ENCODE results near the gene SLC25A5.
"Not testable (repeated sequence)": the region's sequence is repeated elsewhere in the genome, so short reads cannot be mapped to it uniquely, and the experiment has no call there.

The SLC25A5 gene

GRCh38 chrX:119486745-119487144 is 18.5 kb downstream of the SLC25A5 start:
- H3K27ac Mint-ChIP-seq, result no peak overlapping the region
- no peak overlapping the region for H3K4me3 Mint-ChIP-seq
- DNase-seq, result no peak
- H3K9me3 Mint-ChIP-seq, result peaks cover 69% of the 10 kb centered on the region
- no peak for TF ChIP-seq CTCF (IDR thresholded peaks at IDR 0.05)
- H3K27me3 Mint-ChIP-seq (ENCODE audit: low read depth, poor library complexity), result peaks cover 27% of the 10 kb centered on the region
- no peaks in the 10 kb centered on the region for H3K4me1 Mint-ChIP-seq
- no peaks in the 10 kb centered on the region for H3K36me3 Mint-ChIP-seq (ENCODE audit: low read depth)

- not testable (repeated sequence) for H3K36me3 Mint-ChIP-seq (ENCODE audit: low read depth); H3K27ac Mint-ChIP-seq; DNase-seq; H3K4me1 Mint-ChIP-seq; H3K4me3 Mint-ChIP-seq
- peaks cover 66% of the 10 kb centered on the region for H3K9me3 Mint-ChIP-seq
- H3K27me3 Mint-ChIP-seq (ENCODE audit: low read depth, poor library complexity), result peaks cover 23% of the 10 kb centered on the region
These were observed 19.5 kb downstream of the SLC25A5 start for GRCh38 chrX:119487766-119488165.

- Mint-ChIP-seq H3K36me3 (ENCODE audit: low read depth) (no peaks in the 10 kb centered on the region), H3K4me1 (no peaks in the 10 kb centered on the region), H3K4me3 (no peak overlapping the region), H3K27me3 (ENCODE audit: low read depth, poor library complexity) (peaks cover 16% of the 10 kb centered on the region), H3K27ac (no peak overlapping the region), H3K9me3 (peaks cover 56% of the 10 kb centered on the region)
- peak; percentile 39 for TF ChIP-seq CTCF (IDR thresholded peaks at IDR 0.05)
- DNase-seq, result peak; percentile 50
These were observed 20.5 kb downstream of the SLC25A5 start for GRCh38 chrX:119488749-119489148.

GRCh38 chrX:119489212-119490074 is 21.2 kb downstream of the SLC25A5 start:
- no peak for TF ChIP-seq CTCF (IDR thresholded peaks at IDR 0.05)
- no peak for DNase-seq
- Mint-ChIP-seq H3K4me3 (no peak overlapping the region), H3K4me1 (peaks cover 4% of the 10 kb centered on the region), H3K9me3 (peaks cover 55% of the 10 kb centered on the region), H3K36me3 (ENCODE audit: low read depth) (no peaks in the 10 kb centered on the region), H3K27ac (no peak overlapping the region), H3K27me3 (ENCODE audit: low read depth, poor library complexity) (peaks cover 11% of the 10 kb centered on the region)

- no peak overlapping the region for H3K27ac Mint-ChIP-seq
- no peak for DNase-seq
- peaks cover 12% of the 10 kb centered on the region for H3K4me1 Mint-ChIP-seq
- H3K4me3 Mint-ChIP-seq, result no peak overlapping the region
- no peaks in the 10 kb centered on the region for H3K36me3 Mint-ChIP-seq (ENCODE audit: low read depth)
- H3K27me3 Mint-ChIP-seq (ENCODE audit: low read depth, poor library complexity), result peaks cover 7% of the 10 kb centered on the region
- peaks cover 56% of the 10 kb centered on the region for H3K9me3 Mint-ChIP-seq
- TF ChIP-seq CTCF (IDR thresholded peaks at IDR 0.05), result no peak
These were observed 24.2 kb downstream of the SLC25A5 start for GRCh38 chrX:119492463-119492862.

- Mint-ChIP-seq H3K9me3 (peaks cover 53% of the 10 kb centered on the region), H3K4me1 (peaks cover 12% of the 10 kb centered on the region)
- not testable (repeated sequence) for H3K36me3 Mint-ChIP-seq (ENCODE audit: low read depth); H3K27ac Mint-ChIP-seq; H3K27me3 Mint-ChIP-seq (ENCODE audit: low read depth, poor library complexity); H3K4me3 Mint-ChIP-seq; DNase-seq
These were observed 25.7 kb downstream of the SLC25A5 start for GRCh38 chrX:119493851-119494495.
